ENCODE results near the gene USF2.

USF2 gene

DNA sequence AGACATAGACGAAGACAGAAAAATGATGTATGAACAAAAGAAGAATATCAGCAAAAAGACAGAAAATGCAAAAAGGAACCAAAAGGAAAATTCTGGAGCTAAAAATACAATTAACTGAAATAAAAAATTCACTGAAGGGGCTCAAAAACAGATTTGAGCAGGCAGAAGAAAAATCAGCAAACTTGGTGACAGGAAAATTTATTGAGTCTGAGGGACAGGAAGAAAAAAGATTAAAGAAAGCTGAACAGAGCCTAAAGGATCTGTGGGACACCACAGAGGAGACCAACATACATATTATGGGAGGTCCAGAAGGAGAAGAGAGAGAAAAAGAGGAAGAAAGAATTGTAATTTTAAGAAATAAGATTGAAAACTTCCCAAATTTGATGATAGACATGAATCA lies 27.3 kb upstream of the USF2 start:
- no peak for DNase-seq (ENCODE audit: low spot score)

GRCh38 chr19:35246466-35247092 lies 22.2 kb upstream of the USF2 start:
- no peak for DNase-seq (ENCODE audit: low spot score)

DNA sequence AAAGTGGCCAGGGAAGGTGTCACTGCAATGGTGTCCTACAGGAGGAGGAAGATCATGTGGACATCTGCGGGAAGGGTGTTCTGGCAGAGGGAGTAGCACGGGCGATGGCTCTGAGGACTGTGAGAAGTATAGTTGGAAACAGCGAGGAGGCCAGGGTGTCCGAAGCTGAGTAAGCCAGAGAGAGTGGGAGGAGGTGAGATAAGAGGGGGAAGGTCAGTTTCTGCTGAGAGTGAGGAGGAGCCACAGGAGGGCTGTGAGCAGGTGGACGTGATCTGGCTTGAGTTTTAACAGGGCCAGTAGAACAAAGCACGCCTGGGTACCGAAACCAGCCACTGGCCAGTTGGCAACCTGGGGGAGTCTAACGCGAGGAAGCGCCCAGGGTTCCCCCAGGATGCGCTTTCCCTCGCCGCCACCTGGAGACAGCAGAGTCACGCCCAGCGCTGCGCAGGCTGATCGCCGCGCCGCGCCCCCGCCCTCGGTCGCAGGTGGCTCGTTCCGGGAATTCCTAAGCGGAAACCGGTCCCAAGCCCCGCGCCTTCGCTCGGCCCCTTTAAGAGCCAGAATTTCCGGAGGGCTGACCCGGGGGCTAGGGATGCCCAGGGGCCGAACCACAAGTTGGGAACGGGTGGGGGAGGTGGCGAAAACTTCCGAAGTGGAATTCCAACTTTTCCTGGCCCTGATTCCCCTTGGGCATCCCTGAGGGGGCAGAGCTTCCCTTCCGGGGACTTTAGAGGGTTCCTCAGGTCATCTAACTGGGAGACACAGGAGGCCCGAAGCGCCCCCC lies 21.0 kb upstream of the USF2 start:
- DNase-seq (ENCODE audit: low spot score): peak; percentile 89

DNA sequence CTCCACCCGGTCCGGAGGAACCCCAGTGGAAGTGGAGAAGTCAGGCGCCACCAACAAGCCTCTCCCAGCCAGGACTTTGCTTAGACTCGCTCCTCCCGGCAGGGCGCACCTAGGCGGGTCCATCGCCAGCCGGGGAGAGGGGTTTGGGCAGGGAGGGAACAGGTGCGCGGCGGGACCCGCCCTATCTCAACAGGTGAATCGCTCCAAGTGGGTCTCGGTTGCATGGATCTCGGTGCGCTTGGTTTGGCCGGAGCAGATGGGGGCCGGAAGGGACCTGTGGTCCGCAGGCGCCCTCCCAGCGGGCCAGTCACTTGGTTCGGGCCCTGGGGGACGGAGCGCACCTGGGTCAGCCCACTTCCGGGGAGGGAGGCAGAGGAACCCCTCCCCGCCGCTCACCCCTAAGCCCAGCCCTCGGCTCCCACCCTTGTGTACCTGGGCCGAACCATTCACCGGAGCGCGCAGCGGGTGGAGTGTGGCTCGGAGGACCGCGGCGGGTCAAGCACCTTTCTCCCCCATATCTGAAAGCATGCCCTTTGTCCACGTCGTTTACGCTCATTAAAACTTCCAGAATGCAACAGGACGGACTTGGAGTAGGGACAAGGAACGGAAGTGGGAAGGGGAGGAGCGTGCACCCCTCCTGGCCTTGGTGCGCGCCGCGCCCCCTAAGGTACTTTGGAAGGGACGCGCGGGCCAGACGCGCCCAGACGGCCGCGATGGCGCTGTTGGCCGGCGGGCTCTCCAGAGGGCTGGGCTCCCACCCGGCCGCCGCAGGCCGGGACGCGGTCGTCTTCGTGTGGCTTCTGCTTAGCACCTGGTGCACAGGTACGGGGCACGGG lies 20.2 kb upstream of the USF2 start, which contains the start of gene LSR:
Gene LSR (plus strand): TSS at position 693 of the 836 bp plus-strand sequence. CDS start 21 bp downstream, at position 714.
- DNase-seq (ENCODE audit: low spot score): peak; percentile 85

DNA sequence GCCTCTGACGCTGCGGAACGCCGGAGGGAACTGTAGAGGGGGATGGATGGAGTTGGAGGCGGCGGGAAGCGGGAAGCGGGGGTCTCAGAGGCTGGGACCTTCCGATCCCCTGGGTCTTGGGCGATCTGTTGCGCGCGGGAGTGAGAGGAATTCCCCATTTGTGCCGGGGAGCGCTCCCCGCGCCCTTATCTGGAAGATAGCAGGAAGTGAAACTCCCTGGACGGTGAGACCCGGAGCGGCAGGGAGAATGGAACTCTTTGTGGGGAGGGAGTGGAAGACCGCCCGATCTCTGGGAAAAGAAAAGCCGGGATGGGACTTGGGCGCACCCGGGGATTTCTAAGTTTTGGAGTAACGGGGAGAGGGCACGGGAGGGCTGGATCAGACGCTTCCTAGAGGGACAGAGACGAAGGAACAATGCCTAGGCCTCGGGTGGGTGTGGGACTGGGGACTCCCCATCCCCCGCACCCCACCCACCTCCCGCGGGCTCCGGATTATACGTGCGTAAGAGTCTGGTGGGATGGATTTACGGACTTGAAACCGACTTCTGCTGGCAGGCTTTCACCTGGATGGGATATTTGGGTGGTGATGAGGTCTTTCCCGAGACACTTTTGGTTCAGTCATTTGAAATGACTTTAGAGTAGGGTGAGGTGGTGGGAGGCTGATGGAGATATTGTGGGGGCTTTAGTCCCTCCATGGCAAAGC lies 19.5 kb upstream of the USF2 start:
- DNase-seq (ENCODE audit: low spot score): peak; percentile 34

DNA sequence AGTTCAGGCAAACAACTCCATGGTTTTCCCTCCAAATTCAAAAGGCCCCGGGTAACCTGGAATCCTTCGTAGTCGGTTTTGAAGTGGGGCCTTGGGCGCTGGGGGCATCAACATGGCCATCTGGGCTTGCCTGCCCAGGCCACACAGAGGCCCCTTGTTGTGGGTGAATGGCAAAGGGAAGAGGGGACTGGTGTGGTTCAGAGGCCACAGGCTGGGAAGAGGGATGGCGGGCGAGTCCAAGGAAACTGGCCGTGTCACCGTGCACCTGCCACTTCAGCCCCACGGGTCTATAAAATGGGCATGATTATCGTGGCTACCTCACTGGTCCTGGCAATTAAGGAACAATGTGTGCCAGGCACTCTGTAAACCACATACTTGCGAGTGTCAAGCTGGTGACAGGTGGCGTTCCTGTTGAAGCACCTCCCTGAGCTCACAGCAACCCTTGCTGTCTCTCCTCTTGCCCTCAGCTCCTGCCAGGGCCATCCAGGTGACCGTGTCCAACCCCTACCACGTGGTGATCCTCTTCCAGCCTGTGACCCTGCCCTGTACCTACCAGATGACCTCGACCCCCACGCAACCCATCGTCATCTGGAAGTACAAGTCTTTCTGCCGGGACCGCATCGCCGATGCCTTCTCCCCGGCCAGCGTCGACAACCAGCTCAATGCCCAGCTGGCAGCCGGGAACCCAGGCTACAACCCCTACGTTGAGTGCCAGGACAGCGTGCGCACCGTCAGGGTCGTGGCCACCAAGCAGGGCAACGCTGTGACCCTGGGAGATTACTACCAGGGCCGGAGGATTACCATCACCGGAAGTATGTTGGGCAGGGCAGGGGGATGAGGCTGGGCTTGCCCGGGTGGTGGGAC lies 18.7 kb upstream of the USF2 start:
- no peak for DNase-seq (ENCODE audit: low spot score)

- no peak for DNase-seq (ENCODE audit: low spot score)
Observed at GRCh38 chr19:35251456-35251855, 17.3 kb upstream of the USF2 start.

DNA sequence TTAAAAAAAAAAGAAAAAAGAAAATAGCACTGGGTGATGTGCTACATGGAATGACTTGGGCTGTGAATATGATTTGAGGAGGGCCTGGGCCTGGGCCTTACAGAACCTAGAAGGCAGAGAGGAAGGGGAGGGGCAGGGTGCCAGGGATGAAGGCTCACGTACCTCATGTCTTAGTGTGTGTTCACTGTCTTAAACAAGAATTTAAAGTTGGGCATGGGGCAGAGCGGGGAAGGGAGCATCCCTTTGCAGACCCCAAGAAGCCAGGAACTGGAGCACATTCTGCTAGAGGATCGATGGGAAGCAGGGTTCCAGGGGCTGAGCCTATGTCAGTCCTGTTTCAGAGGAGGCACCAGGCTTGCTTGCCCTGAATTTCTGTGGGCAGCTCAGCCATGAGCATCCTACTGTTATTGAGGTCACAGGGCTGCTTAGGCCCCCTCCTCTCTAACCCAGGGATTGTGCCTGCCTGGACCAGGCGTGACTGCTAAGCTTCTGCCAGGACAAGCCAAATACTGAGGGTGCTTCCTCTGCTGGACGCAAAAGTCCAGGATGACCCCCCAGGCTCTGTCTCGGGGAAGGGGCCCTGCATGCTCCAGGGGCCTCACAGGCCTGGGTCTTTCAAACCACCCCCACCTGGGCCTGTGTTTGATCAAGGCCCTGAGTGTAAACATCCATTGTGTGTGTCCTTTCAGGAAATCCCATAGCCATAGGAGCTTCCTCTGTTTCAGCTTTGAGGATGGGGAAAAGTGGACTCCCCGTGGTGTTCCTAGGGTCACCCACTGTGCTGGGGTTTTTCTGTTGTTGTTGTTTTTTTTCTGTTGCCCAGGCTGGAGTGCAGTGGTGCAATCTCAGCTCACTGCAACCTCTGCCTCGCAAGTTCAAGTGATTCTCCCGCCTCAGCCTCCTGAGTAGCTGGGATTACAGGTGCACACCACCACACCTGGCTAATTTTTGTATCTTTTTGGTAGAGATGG lies 15.2 kb upstream of the USF2 start:
- DNase-seq (ENCODE audit: low spot score): no peak

DNA sequence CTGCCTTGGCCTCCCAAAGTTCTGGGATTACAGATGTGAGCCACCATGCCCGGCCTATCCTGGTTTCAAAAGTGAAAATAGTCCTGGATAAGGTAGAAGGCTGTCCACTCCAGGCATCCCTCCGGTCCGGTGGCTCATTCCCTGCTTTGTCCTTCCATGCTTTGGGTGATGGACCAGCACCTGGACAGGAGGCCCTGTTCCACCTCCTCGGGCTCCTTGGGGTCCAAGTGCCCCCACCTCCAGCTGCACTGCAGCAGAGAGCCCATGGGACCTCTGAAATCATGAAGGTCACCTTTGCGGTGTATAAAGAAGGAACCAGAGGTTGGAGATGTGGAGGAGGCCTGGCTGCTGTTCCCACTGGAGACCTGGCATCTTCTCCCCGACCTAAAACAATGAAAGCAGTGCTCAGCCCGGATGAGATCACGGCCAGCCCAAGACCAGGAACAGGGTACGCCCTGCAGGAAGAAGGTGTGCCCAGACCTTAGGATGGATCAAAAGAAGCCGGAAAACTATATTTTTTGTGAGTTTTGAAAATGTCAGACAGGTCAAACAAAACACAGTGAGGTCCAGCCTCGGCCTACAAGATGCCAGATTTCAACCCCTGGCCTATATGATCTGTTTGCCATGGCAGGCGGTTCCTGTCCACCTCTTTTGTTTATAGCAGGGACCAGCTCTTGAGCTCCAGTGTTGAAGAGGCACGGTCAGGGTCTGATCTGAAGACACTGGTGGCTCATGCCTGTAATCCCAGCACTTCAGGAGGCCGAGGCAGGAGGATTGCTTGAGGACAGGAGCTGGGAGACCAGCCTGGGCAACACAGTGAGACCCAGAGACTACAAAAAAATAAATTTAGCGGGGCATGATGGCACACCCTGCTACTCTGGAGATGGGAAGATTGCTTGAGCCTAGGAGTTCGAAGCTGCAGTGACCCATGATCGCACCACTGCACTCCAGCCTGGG lies 14.1 kb upstream of the USF2 start:
- no peak for DNase-seq (ENCODE audit: low spot score)

DNA sequence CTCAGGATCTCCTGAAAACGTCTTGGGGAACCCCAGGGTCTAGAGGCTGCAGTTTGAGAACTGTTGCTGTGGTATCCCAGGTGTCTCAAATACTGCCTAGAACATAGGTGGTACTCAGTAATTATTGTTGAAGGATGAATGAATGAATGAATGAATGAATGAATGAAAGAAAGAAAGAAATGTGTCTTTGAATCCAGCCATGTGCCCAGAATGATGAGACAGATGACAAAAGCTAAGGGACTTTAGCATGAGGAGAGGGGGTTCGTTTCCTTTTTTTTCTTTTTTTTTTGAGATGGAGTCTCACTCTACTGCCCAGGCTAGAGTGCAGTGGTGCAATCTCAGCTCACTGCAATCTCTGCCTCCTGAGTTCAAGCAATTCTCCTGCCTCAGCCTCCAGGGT lies 12.2 kb upstream of the USF2 start:
- no peak for DNase-seq (ENCODE audit: low spot score)

DNA sequence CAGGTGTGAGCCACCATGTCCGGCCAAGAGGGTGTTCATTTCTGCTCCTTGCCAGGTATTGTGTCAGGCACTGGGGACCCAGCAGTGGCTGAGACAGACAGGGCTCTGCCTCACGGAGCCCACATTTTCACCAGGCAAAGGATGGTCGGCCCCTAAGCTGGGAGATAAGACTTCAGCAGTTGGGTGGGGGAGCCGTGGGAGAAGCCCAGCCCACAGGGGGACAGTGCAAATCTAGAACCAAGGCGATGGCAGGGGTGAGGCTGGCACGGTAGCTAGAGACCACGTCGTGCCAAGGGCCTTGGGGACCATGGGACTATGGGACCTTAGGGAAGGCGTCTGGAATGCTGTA lies 11.7 kb upstream of the USF2 start:
- no peak for DNase-seq (ENCODE audit: low spot score)

DNA sequence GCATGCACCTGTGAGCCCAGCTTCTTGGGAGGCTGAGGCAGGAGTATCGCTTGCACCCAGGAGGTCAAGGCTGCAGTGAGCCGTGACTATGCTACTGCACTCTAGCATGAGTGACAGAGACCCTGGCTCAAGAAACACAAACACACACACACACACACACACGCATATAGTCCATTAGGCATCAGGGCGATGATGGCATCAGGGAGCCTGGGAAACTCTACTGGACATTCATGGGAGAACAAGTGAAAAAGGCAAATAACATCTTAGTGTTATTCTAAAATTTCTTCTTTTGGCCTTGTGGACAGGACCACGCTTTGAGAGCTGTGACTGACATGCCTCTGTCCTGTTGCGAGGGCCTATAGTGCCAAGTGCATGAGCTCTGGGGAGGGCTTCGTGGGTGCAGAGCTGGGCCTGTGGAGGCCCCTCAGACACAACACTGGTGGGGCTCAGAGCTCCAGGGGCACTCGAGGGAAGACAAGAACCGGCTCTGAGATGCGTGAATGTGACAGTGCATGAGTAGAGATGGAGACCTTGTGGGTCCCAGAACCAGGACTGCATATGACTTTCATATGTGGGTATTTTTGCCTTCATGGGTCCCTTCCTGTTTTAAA lies 8.0 kb upstream of the USF2 start:
- DNase-seq (ENCODE audit: low spot score): no peak

DNA sequence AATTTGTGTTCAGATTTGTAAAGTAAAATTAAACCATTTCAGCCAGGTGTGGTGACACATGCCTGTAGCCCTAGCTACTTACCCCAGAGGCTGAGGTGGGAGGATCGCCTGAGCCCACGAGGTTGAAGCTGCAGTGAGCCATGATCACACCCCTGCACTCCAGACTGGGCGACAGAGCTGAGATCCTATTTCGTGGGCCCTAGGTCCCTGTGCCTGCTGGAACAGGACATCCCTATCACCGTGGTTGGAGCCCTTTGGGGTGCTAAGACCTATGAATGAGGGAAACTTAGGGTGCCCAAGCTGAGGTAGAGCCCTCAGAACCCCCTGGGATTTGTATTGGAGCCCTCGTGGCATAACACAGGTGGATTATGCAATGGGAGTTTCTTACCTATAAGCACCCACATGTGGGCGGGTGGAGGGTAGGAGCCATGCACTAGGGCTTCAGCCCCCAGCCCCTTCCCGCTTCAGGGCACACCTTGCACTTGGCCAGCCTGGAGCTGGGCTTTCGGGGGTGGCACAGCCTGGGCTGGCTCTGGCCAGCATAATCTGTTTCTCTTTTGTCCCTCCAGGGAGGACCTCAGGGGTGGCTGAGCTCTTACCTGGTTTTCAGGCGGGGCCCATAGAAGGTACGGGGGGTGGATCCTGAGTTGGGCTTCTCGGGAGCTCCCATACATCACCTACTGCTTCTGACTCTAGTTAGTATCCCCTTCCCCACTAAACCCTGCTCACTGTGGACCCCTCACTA lies 7.2 kb upstream of the USF2 start:
- DNase-seq (ENCODE audit: low spot score): no peak

- DNase-seq (ENCODE audit: low spot score): no peak
Observed at GRCh38 chr19:35262101-35262761, 6.5 kb upstream of the USF2 start.

- DNase-seq (ENCODE audit: low spot score): no peak
Observed at GRCh38 chr19:35264268-35265125, 4.3 kb upstream of the USF2 start.
